SK-N-SH (cell line): ENCODE data around the gene GPC5. TPM values are rescaled to one million over a fixed set of nuclear protein-coding genes. Genes with fewer than 3 reads are reported as not detected.

Experiments used
- CTCF ChIA-PET: fragments of 300-600, 350-600 bp; formaldehyde crosslinking; extraction: SDS; loops from one replicate; lab custom pipeline; 2021; lab: Yijun Ruan, JAX
- POLR2A ChIA-PET: fragments of 350-600 bp; sonication (Branson Sonifier 250); formaldehyde crosslinking; extraction: SDS; loops from one replicate; lab custom pipeline; 2020; ENCODE audit warnings: antibody characterized with exemption, inconsistent platforms; lab: Yijun Ruan, JAX
- DNase-seq: peaks from one replicate; pipeline ENCODE4 v3.0.0; 2012
- H2AFZ ChIP-seq: fragments of 200-600 bp; sonication (generic); 2 replicates; pipeline ENCODE4 v1.8.1; 2016; ENCODE audit warnings: antibody characterized with exemption, mild to moderate bottlenecking, low read depth
- H3F3A ChIP-seq: fragments of 200-600 bp; sonication (generic); replicated peaks from 2 replicates; pipeline ENCODE3; 2016; ENCODE audit warnings: antibody characterized with exemption, mild to moderate bottlenecking; ENCODE audit not compliant: insufficient read depth
- H3K27ac ChIP-seq, 2 experiments: fragments of 200-500 bp in 1 of 2; fragments of 200-600 bp in 1 of 2; sonication (Bioruptor generic) in 1 of 2; sonication (generic), shearing (Covaris generic) in 1 of 2; 2 replicates each; pipeline versions ENCODE4 v1.5.1 to v1.6.1; 2014 to 2016; ENCODE audit warnings: low read depth in 2 of 2, inconsistent platforms in 1 of 2, low read length in 1 of 2, mild to moderate bottlenecking in 1 of 2, mixed read lengths in 1 of 2
- H3K27me3 ChIP-seq: fragments of 200-600 bp; sonication (generic), shearing (Covaris generic); 2 replicates; pipeline ENCODE4 v1.6.1; 2016; ENCODE audit warnings: mixed run types; ENCODE audit not compliant: insufficient read depth
- H3K36me3 ChIP-seq, 2 experiments: fragments of 200-500 bp in 1 of 2; fragments of 200-600 bp in 1 of 2; sonication (Bioruptor generic) in 1 of 2; sonication (generic) in 1 of 2; replicated peaks in 1 of 2; 2 replicates each; pipeline versions ENCODE3 to v1.5.1; 2014 to 2016; ENCODE audit warnings: low read length in 1 of 2, mild to moderate bottlenecking in 1 of 2; ENCODE audit not compliant: insufficient read depth in 2 of 2, control insufficient read depth in 1 of 2
- H3K4me1 ChIP-seq, 2 experiments: fragments of 200-500 bp in 1 of 2; fragments of 200-600 bp in 1 of 2; sonication (Bioruptor generic) in 1 of 2; sonication (generic), shearing (Covaris generic) in 1 of 2; 2 replicates each; pipeline versions ENCODE4 v1.5.1 to v1.6.1; 2014 to 2016; ENCODE audit warnings: low read depth in 1 of 2, low read length in 1 of 2, mixed run types in 1 of 2; ENCODE audit not compliant: insufficient read depth in 2 of 2, control insufficient read depth in 1 of 2
- H3K4me2 ChIP-seq: fragments of 200-600 bp; sonication (generic), shearing (Covaris generic); 2 replicates; pipeline ENCODE4 v1.6.1; 2017; ENCODE audit warnings: mixed run types
- H3K4me3 ChIP-seq, 2 experiments: fragments of 200-500 bp in 1 of 2; fragments of 200-600 bp in 1 of 2; sonication (Bioruptor generic) in 1 of 2; sonication (generic), shearing (Covaris generic) in 1 of 2; 2 replicates each; pipeline versions ENCODE4 v1.5.1 to v1.8.1; 2014 to 2016; ENCODE audit warnings: low read depth in 2 of 2, inconsistent platforms in 1 of 2, low read length in 1 of 2, mild to moderate bottlenecking in 1 of 2, mixed read lengths in 1 of 2, moderate library complexity in 1 of 2
- H3K79me2 ChIP-seq: fragments of 200-600 bp; sonication (generic); 2 replicates; pipeline ENCODE4 v1.8.1; 2017; ENCODE audit warnings: mild to moderate bottlenecking; ENCODE audit not compliant: insufficient read depth
- H3K9ac ChIP-seq: fragments of 200-600 bp; sonication (generic); 2 replicates; pipeline ENCODE4 v1.6.1; 2017; ENCODE audit warnings: mixed run types
- H3K9me2 ChIP-seq: fragments of 200-600 bp; sonication (generic); 2 replicates; pipeline ENCODE4 v1.6.1; 2017; ENCODE audit warnings: mixed run types
- H3K9me3 ChIP-seq: fragments of 200-600 bp; sonication (generic); 2 replicates; pipeline ENCODE4 v1.6.1; 2017; ENCODE audit warnings: mixed run types, mild to moderate bottlenecking, moderate library complexity
- H4K20me1 ChIP-seq: fragments of 200-600 bp; sonication (generic); 2 replicates; pipeline ENCODE4 v1.6.1; 2017; ENCODE audit warnings: mild to moderate bottlenecking, mixed run types; ENCODE audit not compliant: insufficient read depth
- CHD2 ChIP-seq: fragments of 150-350 bp; IDR thresholded peaks from 2 replicates; pipeline ENCODE4 v1.6.1; 2018; ENCODE audit warnings: low read length; ENCODE audit not compliant: partially characterized antibody
- FOXJ3 ChIP-seq: sonication (generic); formaldehyde crosslinking; IDR thresholded peaks from 2 replicates; pipeline ENCODE4 v1.5.1; 2020; ENCODE audit warnings: mild to moderate bottlenecking, missing genetic modification reagents
- GABPA ChIP-seq: IDR thresholded peaks from 2 replicates; pipeline ENCODE4 v1.4.0; 2012; ENCODE audit warnings: low read depth, mild to moderate bottlenecking
- GATA2 ChIP-seq: sonication (generic); formaldehyde crosslinking; IDR thresholded peaks from 2 replicates; pipeline ENCODE4 v1.5.0; 2020; ENCODE audit warnings: mild to moderate bottlenecking, missing genetic modification reagents
- MXI1 ChIP-seq: IDR thresholded peaks from 2 replicates; pipeline ENCODE4 v1.6.1; 2012; ENCODE audit warnings: mild to moderate bottlenecking, low read depth, low read length, improper control_type of control experiment
- PBX3 ChIP-seq: IDR thresholded peaks from 2 replicates; pipeline ENCODE4; 2012
- RAD21 ChIP-seq: IDR thresholded peaks from 2 replicates; pipeline ENCODE4 v1.6.1; 2012; ENCODE audit warnings: mild to moderate bottlenecking, low read length
- RCOR1 ChIP-seq: fragments of 150-350 bp; IDR thresholded peaks from 2 replicates; pipeline ENCODE4 v1.6.1; 2017; ENCODE audit warnings: antibody characterized with exemption, low read length
- RFX5 ChIP-seq: IDR thresholded peaks from 2 replicates; pipeline ENCODE4 v1.6.1; 2012; ENCODE audit warnings: mild to moderate bottlenecking, improper control_type of control experiment, low read length
- RXRA ChIP-seq: IDR thresholded peaks from 2 replicates; pipeline ENCODE4 v1.4.0; 2012; ENCODE audit warnings: low read depth, mild to moderate bottlenecking, borderline replicate concordance
- TAF1 ChIP-seq: IDR thresholded peaks from 2 replicates; pipeline ENCODE4 v1.6.1; 2012; ENCODE audit warnings: low read depth, mild to moderate bottlenecking, low read length, moderate library complexity, borderline replicate concordance
- TEAD4 ChIP-seq: IDR thresholded peaks from 2 replicates; pipeline ENCODE4 v1.4.0; 2012; ENCODE audit warnings: mild to moderate bottlenecking, borderline replicate concordance; ENCODE audit not compliant: insufficient read depth
- USF2 ChIP-seq: fragments of 150-350 bp; IDR thresholded peaks from 2 replicates; pipeline ENCODE4 v1.6.1; 2017; ENCODE audit warnings: antibody characterized with exemption, low read length, low read depth, borderline replicate concordance
- ZBTB33 ChIP-seq: IDR thresholded peaks from 2 replicates; pipeline ENCODE4 v1.4.0; 2012; ENCODE audit warnings: low read depth, borderline replicate concordance
- WGBS: methylation state at CpG from one replicate; pipeline ENCODE4 v1.1.6; 2017; ENCODE audit warnings: low lambda C conversion rate; 5-methylcytosine and 5-hydroxymethylcytosine counted together
- polyA plus RNA-seq, 3 experiments: library from polyadenylated mRNA; depleted of rRNA; stranded (reverse); fragments of >200 nt; gene quantifications; 2 replicates each; pipeline ENCODE4 v1.2.3, GENCODE V29; 2012

The GPC5 gene
- polyA plus RNA-seq, 1 of the 3 experiments (the other 2 are of a cell fraction) = 0.03 TPM

GRCh38 chr13:91714855-91715254 is 316.4 kb downstream of the GPC5 start:
- peaks cover 0 to 8% of the 10 kb centered on the region in 2 experiments; a peak in 2 of 4 replicates for H3K4me1 ChIP-seq
- H3K9ac ChIP-seq = no peak overlapping the region
- no peaks in the 10 kb centered on the region for H4K20me1 ChIP-seq
- no peaks in the 10 kb centered on the region for H3K79me2 ChIP-seq
- WGBS = 17% methylated on average over 3 of the region's 3 CpGs
- H3K9me3 ChIP-seq = no peaks in the 10 kb centered on the region
- H2AFZ ChIP-seq = no peak overlapping the region
- no peak overlapping the region for H3K4me2 ChIP-seq
- H3K4me3 ChIP-seq = no peak overlapping the region
- CTCF ChIA-PET = interaction anchor here (1.5 kb wide), 1 partner anchor 8 kb away, joined by 5 read pairs; no protein-coding TSS in a partner anchor
- no peak for TF ChIP-seq USF2
- no peak for TF ChIP-seq PBX3
- TF ChIP-seq TEAD4 = no peak
- no peak for TF ChIP-seq GATA2 (CRISPR knock-in tag)
- TF ChIP-seq GABPA = no peak
- no peak for TF ChIP-seq MXI1
- TF ChIP-seq, all 33 proteins: peak for 0
- POLR2A ChIA-PET = no interaction called here
- Histone ChIP-seq H3K27me3 (no peaks in the 10 kb centered on the region), H3K9me2 (no peaks in the 10 kb centered on the region), H3F3A (no peaks in the 10 kb centered on the region), H3K27ac (no peak overlapping the region), H3K36me3 (no peaks in the 10 kb centered on the region)
- peak; percentile 9 for DNase-seq

- DNase-seq = no peak
- H3K4me1 ChIP-seq = peaks cover 0 to 8% of the 10 kb centered on the region in 2 experiments; a peak in 1 of 4 replicates
- H3K9me3 ChIP-seq = no peaks in the 10 kb centered on the region
- H3K9me2 ChIP-seq = no peaks in the 10 kb centered on the region
- no peak overlapping the region for H3K9ac ChIP-seq
- H3K4me2 ChIP-seq = no peak overlapping the region
- H3K27me3 ChIP-seq = no peaks in the 10 kb centered on the region
- no peak overlapping the region for H2AFZ ChIP-seq
- no peaks in the 10 kb centered on the region for H4K20me1 ChIP-seq
- TF ChIP-seq GATA2 (CRISPR knock-in tag) (no peak), RXRA (no peak), RFX5 (no peak)
- no peaks in the 10 kb centered on the region for H3K36me3 ChIP-seq
- WGBS = 73% methylated on average over 7 of the region's 7 CpGs
- H3K27ac ChIP-seq = no peak overlapping the region
- H3F3A ChIP-seq = no peaks in the 10 kb centered on the region
- H3K4me3 ChIP-seq = no peak overlapping the region
- CTCF ChIA-PET = interaction anchor here (1.0 to 4.5 kb wide), 3 partner anchors 8 to 335 kb away, joined by 3 to 25 read pairs (median 4); no protein-coding TSS in a partner anchor
- H3K79me2 ChIP-seq = no peaks in the 10 kb centered on the region
- POLR2A ChIA-PET = no interaction called here
Measured at GRCh38 chr13:91716436-91717065, 318.1 kb downstream of the GPC5 start.

- ChIA-PET CTCF (interaction anchor here (1.1 to 4.5 kb wide), 4 partner anchors 17 to 338 kb away, joined by 3 to 25 read pairs (median 3); no protein-coding TSS in a partner anchor), POLR2A (no interaction called here)
- H3K79me2 ChIP-seq = no peaks in the 10 kb centered on the region
- H3K9me3 ChIP-seq = no peaks in the 10 kb centered on the region
- H3K9ac ChIP-seq = no peak overlapping the region
- no peak overlapping the region for H3K27ac ChIP-seq
- H3F3A ChIP-seq = no peaks in the 10 kb centered on the region
- no peaks in the 10 kb centered on the region for H3K36me3 ChIP-seq
- H3K27me3 ChIP-seq = no peaks in the 10 kb centered on the region
- H2AFZ ChIP-seq = no peak overlapping the region
- WGBS = 4% methylated on average over 3 of the region's 3 CpGs
- peaks cover 0 to 8% of the 10 kb centered on the region in 2 experiments; a peak in 2 of 4 replicates for H3K4me1 ChIP-seq
- DNase-seq = no peak
- no peaks in the 10 kb centered on the region for H3K9me2 ChIP-seq
- no peak overlapping the region for H3K4me2 ChIP-seq
- no peak overlapping the region for H3K4me3 ChIP-seq
- no peaks in the 10 kb centered on the region for H4K20me1 ChIP-seq
- TF ChIP-seq GATA2 (CRISPR knock-in tag) = no peak
- TF ChIP-seq ZBTB33 = no peak
- TF ChIP-seq RAD21 = no peak
- no peak for TF ChIP-seq USF2
- no peak for TF ChIP-seq CHD2
- TF ChIP-seq TAF1 = no peak
- no peak for TF ChIP-seq RCOR1
- TF ChIP-seq RXRA = no peak
- TF ChIP-seq FOXJ3 (CRISPR knock-in tag) = no peak
- TF ChIP-seq RFX5 = no peak
Measured at GRCh38 chr13:91719033-91719432, 320.6 kb downstream of the GPC5 start.
